Neural cell (in vitro differentiated cells): ENCODE measurements around the gene TNFRSF12A.

Source experiments
- CTCF ChIP-seq: fragments of 450-650 bp; IDR thresholded peaks from 2 replicates; pipeline ENCODE4 v1.5.1; 2014; ENCODE audit warnings: antibody characterized with exemption, mild to moderate bottlenecking, moderate library complexity; ENCODE audit not compliant: poor library complexity, severe bottlenecking
- EP300 ChIP-seq: fragments of 450-650 bp; conservative IDR thresholded peaks from 2 replicates; pipeline ENCODE4 v1.6.1; 2014; ENCODE audit warnings: antibody characterized with exemption, mild to moderate bottlenecking, moderate library complexity; ENCODE audit not compliant: poor library complexity, severe bottlenecking
- EZH2 ChIP-seq: fragments of 200-600, 300-800 bp; shearing (Covaris generic), sonication (generic); IDR thresholded peaks from 2 replicates; pipeline ENCODE4 v1.6.1; 2014; ENCODE audit warnings: antibody characterized with exemption, low read length, borderline replicate concordance, mild to moderate bottlenecking; ENCODE audit not compliant: insufficient read depth, poor library complexity, severe bottlenecking
- MXI1 ChIP-seq: fragments of 450-650 bp; conservative IDR thresholded peaks from 2 replicates; pipeline ENCODE4 v1.6.1; 2014; ENCODE audit warnings: antibody characterized with exemption, mild to moderate bottlenecking; ENCODE audit not compliant: poor library complexity, severe bottlenecking
- POLR2AphosphoS5 ChIP-seq: IDR thresholded peaks from 2 replicates; pipeline ENCODE4 v1.6.1; 2012
- RAD21 ChIP-seq: fragments of 450-650 bp; conservative IDR thresholded peaks from 2 replicates; pipeline ENCODE4 v1.6.1; 2014; ENCODE audit warnings: antibody characterized with exemption, mild to moderate bottlenecking, moderate library complexity
- REST ChIP-seq: IDR thresholded peaks from 2 replicates; pipeline ENCODE4 v1.6.1; 2012; ENCODE audit warnings: borderline replicate concordance
- SMC3 ChIP-seq: fragments of 450-650 bp; conservative IDR thresholded peaks from 2 replicates; pipeline ENCODE4 v1.6.1; 2014; ENCODE audit warnings: antibody characterized with exemption, mild to moderate bottlenecking, moderate library complexity; ENCODE audit not compliant: poor library complexity
- TAF1 ChIP-seq: IDR thresholded peaks from 2 replicates; pipeline ENCODE4 v1.6.1; 2012; ENCODE audit warnings: low read depth

- TF ChIP-seq CTCF (no peak), EZH2 (no peak), SMC3 (no peak), RAD21 (no peak), POLR2AphosphoS5 (no peak), REST (no peak), EP300 (no peak), TAF1 (no peak), MXI1 (no peak)
These were observed 43.6 kb downstream of the TNFRSF12A start for GRCh38 chr16:3063625-3064386.
